ENCODE measurements around the gene TP53I11.

TP53I11 gene

DNA sequence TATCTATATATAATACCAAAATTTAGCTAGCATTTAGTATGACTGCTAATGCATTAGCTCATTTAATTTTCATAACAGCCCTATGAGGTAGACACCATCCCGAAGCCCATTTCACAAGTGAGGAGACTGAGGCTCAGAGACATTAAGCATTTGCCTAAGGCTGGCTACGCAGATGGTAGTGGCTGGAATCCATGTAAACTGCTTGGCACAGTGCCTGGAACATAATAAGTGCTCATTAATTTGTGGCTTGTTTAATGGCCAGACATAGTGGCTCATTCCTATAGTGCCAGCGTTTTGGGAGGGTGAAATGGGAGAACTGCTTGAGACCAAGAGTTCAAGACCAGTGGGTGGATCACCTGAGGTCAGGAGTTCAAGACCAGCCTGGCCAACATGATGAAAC, 17.8 kb upstream of the TP53I11 start:
- no peaks in the 10 kb centered on the region for H3K27me3 Mint-ChIP-seq
- DNase-seq (no peak), ATAC-seq (no peak)
- no peaks in the 10 kb centered on the region for H3K9me3 Mint-ChIP-seq
- H3K4me1 Mint-ChIP-seq: no peaks in the 10 kb centered on the region
- no peak overlapping the region for H3K4me3 Mint-ChIP-seq
- no peak overlapping the region for H3K27ac Mint-ChIP-seq

DNA sequence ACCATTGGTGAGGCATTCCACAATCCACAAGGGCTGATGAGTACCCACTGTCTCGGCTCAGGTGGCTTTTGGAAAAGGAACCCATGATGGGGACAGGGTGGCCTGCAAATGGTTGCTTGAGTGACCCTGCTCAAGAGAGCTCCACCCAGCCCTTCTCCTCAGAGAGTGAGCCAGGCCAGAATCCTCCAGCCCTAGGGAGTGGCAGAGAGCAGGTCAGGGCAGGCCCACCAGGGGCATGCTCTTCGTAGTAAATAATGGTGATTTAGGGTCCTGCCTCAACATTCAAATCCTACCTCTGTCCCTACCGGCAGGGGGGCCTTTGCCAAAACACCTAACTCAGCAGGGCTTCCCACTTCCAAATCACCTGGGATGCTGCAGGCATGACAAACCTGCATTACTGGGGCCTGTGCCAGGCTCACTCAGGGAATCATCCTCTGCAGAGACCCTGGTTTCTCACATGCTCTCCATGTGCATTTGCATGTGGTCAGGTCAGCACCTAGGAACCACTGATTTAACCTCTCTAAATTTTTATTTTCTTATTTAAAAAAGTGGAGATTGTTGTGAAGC, 17.3 kb upstream of the TP53I11 start:
- Mint-ChIP-seq H3K4me1 (no peaks in the 10 kb centered on the region), H3K4me3 (no peak overlapping the region), H3K27ac (no peak overlapping the region), H3K9me3 (no peaks in the 10 kb centered on the region), H3K27me3 (no peaks in the 10 kb centered on the region)
- no peak for ATAC-seq
- no peak for DNase-seq

DNA sequence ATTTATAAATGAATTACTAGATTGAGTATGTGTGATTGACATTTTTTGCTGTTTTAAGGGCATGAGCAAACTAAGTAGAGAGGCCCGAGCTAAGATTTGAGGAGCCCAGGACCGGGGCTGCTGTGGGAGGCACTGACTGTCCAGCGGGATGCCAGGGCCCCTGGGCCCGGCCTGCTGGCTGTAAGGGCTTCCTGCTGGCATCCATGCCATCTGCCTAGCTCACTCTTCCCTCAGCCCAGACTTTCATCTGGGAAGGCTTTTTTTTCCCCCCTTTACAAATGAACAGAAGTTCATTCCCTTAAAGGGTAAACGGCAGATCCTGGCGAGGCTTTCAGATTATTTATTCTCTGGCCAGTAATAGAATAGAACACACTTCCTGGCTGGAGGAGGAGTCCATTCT, 16.0 kb upstream of the TP53I11 start:
- ATAC-seq (no peak), DNase-seq (no peak)
- no peaks in the 10 kb centered on the region for H3K9me3 Mint-ChIP-seq
- no peaks in the 10 kb centered on the region for H3K4me1 Mint-ChIP-seq
- no peak overlapping the region for H3K4me3 Mint-ChIP-seq
- no peaks in the 10 kb centered on the region for H3K27me3 Mint-ChIP-seq
- no peak overlapping the region for H3K27ac Mint-ChIP-seq

GRCh38 chr11:44964526-44965209, 14.0 kb upstream of the TP53I11 start:
- Mint-ChIP-seq H3K4me1 (no peaks in the 10 kb centered on the region), H3K27ac (no peak overlapping the region), H3K27me3 (no peaks in the 10 kb centered on the region), H3K4me3 (no peak overlapping the region), H3K9me3 (no peaks in the 10 kb centered on the region)
- no peak for DNase-seq
- no peak for ATAC-seq

- no peak for DNase-seq
- Mint-ChIP-seq H3K27ac (peak overlapping the region; percentile 17 to 92), H3K4me3 (no peak overlapping the region), H3K4me1 (no peaks in the 10 kb centered on the region), H3K9me3 (no peaks in the 10 kb centered on the region), H3K27me3 (no peaks in the 10 kb centered on the region)
- no peak for ATAC-seq
Observed at GRCh38 chr11:44963948-44964347, 13.3 kb upstream of the TP53I11 start.

DNA sequence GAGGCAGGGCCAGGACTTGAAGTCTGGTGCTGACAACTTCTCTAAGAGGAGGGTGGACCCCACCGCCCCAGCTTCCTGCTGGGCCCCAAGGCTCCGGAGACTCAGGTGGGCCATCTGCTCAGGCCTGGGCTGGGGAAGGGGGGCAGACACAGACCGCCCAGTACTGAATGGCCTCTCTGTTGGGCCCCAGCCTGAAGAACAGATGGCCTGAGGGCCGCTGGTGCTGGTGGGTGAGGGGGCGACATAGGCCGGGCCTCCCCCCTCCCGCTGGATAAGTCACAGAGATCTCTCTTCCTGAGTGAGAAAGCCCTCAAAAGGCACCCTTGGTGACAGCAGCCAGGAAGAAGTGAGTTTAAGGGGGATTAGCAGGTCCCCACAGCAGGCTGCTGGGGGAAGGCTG, 12.5 kb upstream of the TP53I11 start:
- Mint-ChIP-seq H3K4me3 (no peak overlapping the region), H3K27ac (no peak overlapping the region), H3K4me1 (no peaks in the 10 kb centered on the region), H3K9me3 (no peaks in the 10 kb centered on the region), H3K27me3 (no peaks in the 10 kb centered on the region)
- peak; percentile 29 for ATAC-seq
- DNase-seq: no peak

DNA sequence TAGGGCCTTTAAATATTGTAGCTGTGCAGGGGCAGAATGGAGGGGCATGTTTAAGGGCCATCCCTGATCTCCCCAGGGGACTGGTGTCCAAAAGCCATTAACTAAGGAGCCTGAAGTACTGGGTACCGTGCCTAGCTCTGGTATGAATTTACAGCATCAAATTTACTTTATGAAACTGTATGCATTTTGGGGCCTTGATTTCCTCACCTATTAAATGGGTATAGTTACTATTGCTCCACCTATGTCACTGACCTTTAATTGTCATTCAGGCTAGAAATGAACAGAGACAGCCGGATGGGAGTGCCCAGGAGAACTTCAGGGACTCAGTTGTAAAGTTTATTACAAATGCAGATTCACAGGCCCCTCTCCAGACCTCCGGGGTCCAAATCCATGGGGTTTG, 11.8 kb upstream of the TP53I11 start:
- Mint-ChIP-seq H3K27me3 (no peaks in the 10 kb centered on the region), H3K4me3 (no peak overlapping the region), H3K27ac (no peak overlapping the region), H3K9me3 (no peaks in the 10 kb centered on the region), H3K4me1 (no peaks in the 10 kb centered on the region)
- ATAC-seq (no peak), DNase-seq (no peak)

DNA sequence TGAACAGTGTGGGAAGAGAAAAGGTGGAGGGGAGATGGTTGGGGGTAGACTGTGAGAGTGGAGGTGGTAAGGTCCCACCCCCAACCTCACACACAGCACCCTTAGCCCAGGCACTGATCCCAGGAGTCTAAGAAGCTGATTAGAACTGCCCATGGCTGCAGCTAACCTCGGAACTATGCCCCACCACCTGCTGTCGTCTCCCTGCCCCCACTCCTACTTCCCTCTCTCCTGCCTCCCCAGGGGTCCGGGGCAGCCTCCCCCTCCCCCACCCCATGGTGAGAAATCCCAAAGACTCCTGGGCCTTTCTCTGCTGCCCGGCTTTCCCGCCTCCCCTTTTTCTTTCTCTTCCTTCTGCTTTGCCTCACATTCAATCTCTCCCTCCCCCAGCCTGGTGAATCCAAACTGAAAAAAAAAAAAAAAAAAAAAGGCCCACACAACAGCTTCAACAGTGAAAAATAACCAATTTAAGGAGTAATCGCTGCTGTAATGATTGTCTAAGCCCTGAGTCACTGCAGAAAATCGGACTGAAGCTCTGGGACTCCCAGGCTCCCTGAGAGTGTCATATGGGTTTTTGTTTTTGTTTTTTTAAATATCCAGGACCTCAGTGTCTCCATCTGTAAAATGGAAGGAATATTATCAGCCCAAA, 9.6 kb upstream of the TP53I11 start:
- Mint-ChIP-seq H3K4me3 (no peak overlapping the region), H3K27ac (no peak overlapping the region), H3K27me3 (no peaks in the 10 kb centered on the region), H3K9me3 (no peaks in the 10 kb centered on the region), H3K4me1 (peaks cover 6% of the 10 kb centered on the region)
- ATAC-seq (no peak), DNase-seq (no peak)

- Mint-ChIP-seq H3K9me3 (no peaks in the 10 kb centered on the region), H3K27me3 (no peaks in the 10 kb centered on the region), H3K27ac (peak overlapping the region in 1 of 2 donors; percentile 76), H3K4me3 (no peak overlapping the region), H3K4me1 (peaks cover 19% of the 10 kb centered on the region)
- DNase-seq (no peak), ATAC-seq (no peak)
Observed at GRCh38 chr11:44959064-44959463, 8.4 kb upstream of the TP53I11 start.

DNA sequence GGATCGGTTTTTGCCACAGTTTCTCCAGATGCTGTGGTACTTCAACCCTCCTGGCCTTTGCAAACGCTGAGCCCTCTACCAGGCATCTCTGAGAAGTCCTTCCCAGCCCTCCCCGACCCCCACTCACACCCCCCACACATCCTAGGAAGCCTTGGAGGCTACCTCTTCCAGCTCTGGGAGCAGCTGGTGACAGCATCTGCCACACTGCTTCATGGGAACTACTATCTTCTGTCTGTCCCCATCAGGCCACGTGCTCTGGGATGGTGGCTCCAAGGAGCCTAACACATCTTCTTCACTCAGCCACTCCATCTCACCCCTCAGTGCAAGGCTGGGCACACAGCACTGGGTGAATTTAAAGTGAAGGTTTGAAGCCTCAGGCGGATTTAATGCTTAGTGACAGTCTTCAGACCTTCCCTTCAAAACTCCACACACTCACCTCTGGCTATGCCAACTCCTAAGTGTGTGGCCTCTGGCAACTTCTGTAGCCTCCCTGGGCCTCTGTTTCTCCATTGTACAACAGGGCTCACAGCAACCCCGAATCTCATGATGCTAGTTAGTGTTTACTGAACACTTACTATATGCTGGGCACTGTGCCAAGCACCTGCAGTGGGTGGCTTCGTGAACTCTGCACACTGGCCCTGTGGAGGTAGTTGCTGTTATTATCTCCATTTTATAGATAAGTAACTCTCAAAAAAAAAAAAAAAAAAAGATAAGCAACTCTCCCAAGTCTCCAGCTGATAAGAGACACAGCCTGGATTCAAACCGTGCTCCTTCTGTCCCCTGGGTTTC, 7.3 kb upstream of the TP53I11 start:
- no peaks in the 10 kb centered on the region for H3K27me3 Mint-ChIP-seq
- DNase-seq (no peak), ATAC-seq (no peak)
- H3K4me1 Mint-ChIP-seq: peaks cover 20% of the 10 kb centered on the region
- no peak overlapping the region for H3K4me3 Mint-ChIP-seq
- H3K9me3 Mint-ChIP-seq: no peaks in the 10 kb centered on the region
- H3K27ac Mint-ChIP-seq: peak overlapping the region in 1 of 2 donors; percentile 75

GRCh38 chr11:44957040-44957515, 6.4 kb upstream of the TP53I11 start:
- no peak overlapping the region for H3K27ac Mint-ChIP-seq
- no peaks in the 10 kb centered on the region for H3K9me3 Mint-ChIP-seq
- DNase-seq (no peak), ATAC-seq (no peak)
- H3K4me3 Mint-ChIP-seq: no peak overlapping the region
- H3K27me3 Mint-ChIP-seq: no peaks in the 10 kb centered on the region
- peaks cover 20% of the 10 kb centered on the region for H3K4me1 Mint-ChIP-seq

- Mint-ChIP-seq H3K4me3 (peak overlapping the region in 1 of 2 donors; percentile 13), H3K27me3 (no peaks in the 10 kb centered on the region), H3K9me3 (no peaks in the 10 kb centered on the region), H3K27ac (peak overlapping the region in 1 of 2 donors; percentile 92), H3K4me1 (peaks cover 20% of the 10 kb centered on the region)
- DNase-seq: no peak
- no peak for ATAC-seq
Observed at GRCh38 chr11:44955015-44955738, 4.5 kb upstream of the TP53I11 start.

GRCh38 chr11:44954051-44954906, 3.6 kb upstream of the TP53I11 start:
- no peak for DNase-seq
- no peak overlapping the region for H3K4me3 Mint-ChIP-seq
- no peak for ATAC-seq
- H3K9me3 Mint-ChIP-seq: no peaks in the 10 kb centered on the region
- H3K4me1 Mint-ChIP-seq: peaks cover 21% of the 10 kb centered on the region
- peak overlapping the region in 1 of 2 donors; percentile 71 for H3K27ac Mint-ChIP-seq
- no peaks in the 10 kb centered on the region for H3K27me3 Mint-ChIP-seq

- Mint-ChIP-seq H3K27ac (no peak overlapping the region), H3K9me3 (no peaks in the 10 kb centered on the region), H3K4me1 (peaks cover 29% of the 10 kb centered on the region), H3K27me3 (peaks cover 8% of the 10 kb centered on the region), H3K4me3 (no peak overlapping the region)
- no peak for ATAC-seq
- DNase-seq: no peak
Observed at GRCh38 chr11:44952500-44953260, 2.0 kb upstream of the TP53I11 start.

Measured in stimulated activated naive CD8-positive, alpha-beta T cell treated with anti-CD3 and anti-CD28 coated beads, Interleukin-15, amount 100 ng/mL, for 72 hours (primary cell).